NCI-H82 treated with DMSO at 0.1 percent for 48 hours (cell line): ENCODE results near the gene NOP56.
"Not testable (repeated sequence)": the region's sequence is repeated elsewhere in the genome, so short reads cannot be mapped to it uniquely, and the experiment has no call there.

Source experiments
- DNase-seq: peaks from one replicate; lab custom pipeline; 2025; ENCODE audit not compliant: unreplicated experiment; lab: John Stamatoyannopoulos, UW

Gene NOP56

GRCh38 chr20:2640899-2641298 lies 11.5 kb upstream of the NOP56 start:
- DNase-seq, result no peak

DNA sequence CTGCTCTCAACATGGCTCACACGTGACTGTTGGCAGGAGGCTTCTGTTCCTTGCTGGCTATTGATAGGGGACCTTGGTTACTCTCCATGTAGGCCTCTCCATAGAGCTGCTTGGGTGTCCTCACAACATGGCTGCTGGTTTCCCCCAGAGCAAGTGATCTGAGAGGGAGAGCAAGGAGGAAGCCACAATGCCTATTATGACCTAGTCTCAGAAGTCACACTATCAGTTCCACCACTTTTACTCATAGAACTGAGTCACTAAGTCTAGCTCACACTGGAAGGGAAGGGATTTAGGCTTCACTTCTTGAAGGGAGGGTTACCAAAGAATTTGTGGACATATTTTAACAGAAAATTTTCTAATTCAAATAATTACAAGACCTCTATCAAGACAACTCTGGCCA lies 8.7 kb upstream of the NOP56 start:
- DNase-seq, result no peak

DNA sequence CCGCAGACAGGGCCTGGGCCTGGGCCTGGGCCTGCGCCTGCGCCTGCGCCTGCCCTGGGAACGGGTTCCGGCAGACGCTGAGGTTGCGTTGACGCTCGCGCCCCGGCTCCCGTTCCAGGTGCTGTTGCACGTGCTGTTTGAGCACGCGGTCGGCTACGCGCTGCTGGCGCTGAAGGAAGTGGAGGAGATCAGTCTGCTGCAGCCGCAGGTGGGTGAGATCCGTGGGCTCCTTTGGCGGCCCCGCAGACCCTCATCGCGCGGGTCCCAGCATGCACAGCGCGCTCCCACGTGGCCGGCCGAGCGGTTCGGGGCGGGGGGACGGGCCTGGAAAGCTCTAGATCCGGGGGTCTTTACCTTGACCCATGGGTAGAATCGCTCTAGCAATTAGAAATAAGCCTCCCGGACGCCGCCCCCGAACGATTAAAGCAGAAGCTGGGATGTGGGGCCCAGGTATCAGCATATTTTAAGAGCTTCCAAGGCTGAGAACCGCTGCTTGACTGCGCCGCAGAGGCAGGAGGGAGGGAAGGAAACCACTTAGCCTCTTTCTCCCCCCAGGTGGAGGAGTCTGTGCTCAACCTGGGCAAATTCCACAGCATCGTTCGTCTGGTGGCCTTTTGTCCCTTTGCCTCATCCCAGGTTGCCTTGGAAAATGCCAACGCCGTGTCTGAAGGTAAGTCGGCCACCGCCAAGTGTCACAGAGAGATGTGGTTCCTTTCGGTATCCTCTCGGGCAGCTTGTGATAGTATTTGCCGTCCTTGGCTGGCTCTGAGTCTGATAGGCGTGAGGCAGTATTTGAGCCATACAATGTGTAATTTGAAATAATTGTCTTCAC lies 508 bp downstream of the NOP56 start:
- DNase-seq, result no peak

DNA sequence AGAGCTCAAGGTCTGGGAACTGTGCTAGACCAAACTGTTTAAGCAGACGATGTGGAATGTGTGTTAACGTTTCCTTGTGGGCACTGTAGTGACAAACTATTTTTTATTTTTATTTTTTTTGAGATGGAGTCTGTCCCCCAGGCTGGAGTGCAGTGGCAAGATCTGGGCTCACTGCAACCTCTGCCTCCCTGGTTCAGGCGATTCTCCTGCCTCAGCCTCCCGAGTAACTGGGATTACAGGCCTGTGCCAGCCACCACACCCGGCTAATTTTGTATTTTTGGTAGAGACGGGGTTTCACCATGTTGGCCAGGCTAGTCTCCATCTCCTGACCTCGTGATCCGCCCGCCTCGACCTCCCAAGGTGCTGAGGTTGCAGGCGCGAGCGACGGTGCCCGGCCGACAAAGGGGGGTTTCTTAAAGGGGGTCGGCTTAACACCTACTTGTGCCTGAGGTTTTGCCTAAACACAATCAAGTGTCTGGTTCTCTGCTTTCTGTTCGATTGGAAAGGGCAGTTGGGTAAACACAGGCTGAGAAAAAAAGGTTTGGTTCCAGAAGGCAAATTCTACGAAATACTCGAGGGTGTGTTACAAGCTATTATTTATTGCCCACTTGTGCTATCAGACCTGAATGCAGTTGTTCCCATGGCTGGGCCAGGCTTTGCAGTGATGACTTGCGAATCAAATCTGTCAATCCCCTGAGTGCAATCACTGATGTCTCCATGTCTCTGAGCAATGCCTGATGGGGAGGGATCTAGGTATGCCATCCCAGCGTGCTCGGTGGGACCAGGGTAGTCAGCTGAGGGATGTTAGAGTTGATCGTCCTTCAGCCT lies 1.3 kb downstream of the NOP56 start:
- DNase-seq, result no peak

- DNase-seq, result no peak
Measured at GRCh38 chr20:2654384-2654822, 2.0 kb downstream of the NOP56 start.

- DNase-seq, result no peak
Measured at GRCh38 chr20:2654831-2655230, 2.4 kb downstream of the NOP56 start.

GRCh38 chr20:2655331-2656116 lies 3.1 kb downstream of the NOP56 start:
- no peak for DNase-seq

DNA sequence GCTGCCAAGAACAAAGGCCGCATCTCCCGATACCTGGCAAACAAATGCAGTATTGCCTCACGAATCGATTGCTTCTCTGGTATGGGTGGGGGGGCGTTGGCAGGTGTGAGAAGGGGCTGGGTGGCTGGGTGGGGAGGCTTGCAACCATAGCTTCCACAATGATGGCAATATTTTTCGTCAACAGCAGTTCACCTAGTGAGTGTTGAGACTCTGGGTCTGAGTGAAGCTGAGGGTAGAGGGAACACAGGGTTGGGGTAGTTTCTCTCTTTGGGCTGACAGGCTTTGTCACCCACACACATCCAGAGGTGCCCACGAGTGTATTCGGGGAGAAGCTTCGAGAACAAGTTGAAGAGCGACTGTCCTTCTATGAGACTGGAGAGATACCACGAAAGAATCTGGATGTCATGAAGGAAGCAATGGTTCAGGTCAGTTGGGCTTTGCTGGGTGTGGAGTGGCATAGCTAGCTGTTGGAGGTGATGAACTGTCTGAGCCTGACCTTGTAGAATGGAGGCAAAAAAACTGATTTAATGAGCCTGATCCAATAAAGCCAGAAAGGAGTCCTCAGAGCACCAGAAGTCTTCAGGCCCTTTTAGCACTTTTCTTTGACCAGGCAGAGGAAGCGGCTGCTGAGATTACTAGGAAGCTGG lies 4.2 kb downstream of the NOP56 start:
- no peak for DNase-seq

DNA sequence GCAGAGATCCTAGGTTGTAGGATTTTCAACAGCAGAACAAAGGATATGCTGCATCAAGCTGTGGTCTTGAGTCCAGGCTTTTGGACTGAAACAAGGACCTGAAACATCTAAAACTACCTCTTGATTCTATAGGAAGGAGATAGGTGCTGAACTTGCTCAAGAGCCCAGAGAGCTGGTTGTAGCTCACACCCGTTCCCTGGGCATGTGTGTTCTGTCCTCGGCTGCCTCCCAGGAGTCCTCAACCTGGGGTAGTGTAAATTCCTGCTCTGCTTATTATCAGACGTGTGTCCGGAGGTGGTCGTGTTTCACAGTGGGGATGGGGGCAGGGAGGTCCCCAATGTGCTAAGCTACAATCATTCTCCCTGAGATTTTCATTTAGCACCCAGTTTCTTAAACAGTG lies 4.8 kb downstream of the NOP56 start:
- DNase-seq, result no peak

DNA sequence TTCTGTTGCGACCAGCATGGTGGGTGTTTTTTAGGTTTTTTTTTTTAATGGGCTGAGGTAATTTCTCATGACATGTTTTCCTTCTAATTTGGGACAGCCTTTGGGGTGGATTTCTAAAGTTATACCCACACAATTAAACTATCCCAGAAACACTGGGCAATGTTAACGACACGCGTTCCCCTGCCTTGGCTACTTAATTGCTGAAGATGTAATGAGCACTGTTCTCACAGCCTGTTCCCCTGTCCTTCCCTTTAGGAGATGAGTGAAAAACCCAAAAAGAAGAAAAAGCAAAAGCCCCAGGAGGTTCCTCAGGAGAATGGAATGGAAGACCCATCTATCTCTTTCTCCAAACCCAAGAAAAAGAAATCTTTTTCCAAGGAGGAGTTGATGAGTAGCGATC lies 5.2 kb downstream of the NOP56 start:
- no peak for DNase-seq

- peak; percentile 17 for DNase-seq
Measured at GRCh38 chr20:2658414-2659354, 6.3 kb downstream of the NOP56 start.

GRCh38 chr20:2659547-2659946 lies 7.1 kb downstream of the NOP56 start:
- no peak for DNase-seq

DNA sequence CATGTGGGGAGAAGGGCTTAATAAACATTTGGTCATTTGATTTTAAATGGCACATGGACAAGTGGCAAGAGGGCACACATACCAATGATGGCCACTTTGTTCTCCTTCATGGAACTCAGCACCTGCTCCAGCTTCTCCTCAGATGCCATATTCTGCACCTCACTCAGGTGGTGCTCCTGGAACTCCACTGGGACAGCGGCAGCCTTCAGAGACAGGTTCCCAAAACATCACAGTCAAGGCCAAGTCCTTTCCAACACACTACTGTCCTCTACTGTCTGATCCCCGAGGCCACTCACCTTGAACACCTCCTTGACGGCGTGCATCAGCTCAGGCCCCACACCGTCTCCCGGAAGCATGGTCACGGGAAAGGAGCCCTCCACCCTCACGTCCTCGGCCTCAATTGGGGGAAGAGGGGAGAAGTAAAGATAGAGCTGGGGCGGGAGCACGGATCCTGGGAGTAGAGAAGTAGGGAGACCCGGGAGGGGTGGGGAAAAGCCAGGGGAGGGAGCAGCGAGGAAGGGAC lies 11.0 kb downstream of the NOP56 start:
- DNase-seq, result no peak

- DNase-seq, result peak; percentile 68
Measured at GRCh38 chr20:2663887-2664719, 11.7 kb downstream of the NOP56 start, which contains the start of gene IDH3B. Gene IDH3B, minus strand, starts transcription at chr20:2664216. Its CDS starts 28 bp downstream, at chr20:2664188.

- no peak for DNase-seq
Measured at GRCh38 chr20:2671977-2672376, 19.5 kb downstream of the NOP56 start.

- no peak for DNase-seq
Measured at GRCh38 chr20:2672446-2672845, 20.0 kb downstream of the NOP56 start.

- DNase-seq, result no peak
Measured at GRCh38 chr20:2673453-2673852, 21.0 kb downstream of the NOP56 start.

DNA sequence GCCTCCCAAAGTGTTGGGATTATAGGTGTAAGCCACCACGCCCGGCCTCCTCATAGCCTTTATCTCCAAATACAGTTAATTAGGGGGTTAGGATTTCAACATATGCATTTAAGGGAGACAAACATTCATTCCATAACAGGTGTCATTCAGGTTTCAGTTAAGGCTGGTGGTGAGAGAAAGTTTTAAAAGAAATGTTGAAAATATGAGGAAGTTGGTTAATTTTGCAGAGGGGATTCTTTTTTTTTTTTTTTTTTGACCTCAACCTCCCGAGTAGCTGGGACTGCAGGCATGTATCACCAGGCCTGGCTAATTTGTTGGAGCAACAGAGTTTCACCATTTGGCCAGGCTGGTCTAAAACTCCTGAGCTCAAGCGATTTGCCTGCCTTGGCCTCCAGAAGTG lies 27.6 kb downstream of the NOP56 start:
- DNase-seq, result no peak

DNA sequence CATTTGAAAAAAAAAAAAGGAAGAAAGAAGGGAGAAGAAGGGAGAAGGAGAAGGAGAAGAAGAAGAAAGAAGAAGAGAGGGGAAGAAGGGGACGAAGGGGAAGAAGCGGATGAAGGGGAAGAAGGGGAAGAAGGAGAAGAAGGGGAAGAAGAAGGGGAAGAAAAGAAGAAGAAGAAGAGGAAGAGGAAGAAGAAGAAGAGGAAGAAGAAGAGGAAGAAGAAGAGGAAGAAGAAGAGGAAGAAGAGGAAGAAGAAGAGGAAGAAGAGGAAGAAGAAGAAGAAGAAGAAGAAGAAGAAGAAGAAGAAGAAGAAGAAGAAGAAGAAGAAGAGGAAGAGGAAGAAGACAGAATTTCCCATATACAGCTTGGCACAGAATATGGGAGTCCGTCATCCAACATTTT lies 29.6 kb downstream of the NOP56 start:
- DNase-seq, result not testable (repeated sequence)
